Islet of Langerhans (tissue), 1 donor: ENCODE data around the gene TBC1D22A.

ENCODE experiments used
- FAIRE-seq: peaks from one replicate; lab custom pipeline; 2011; peaks lifted over from hg19 to GRCh38; lab: Jason Lieb, UNC

Gene TBC1D22A

DNA sequence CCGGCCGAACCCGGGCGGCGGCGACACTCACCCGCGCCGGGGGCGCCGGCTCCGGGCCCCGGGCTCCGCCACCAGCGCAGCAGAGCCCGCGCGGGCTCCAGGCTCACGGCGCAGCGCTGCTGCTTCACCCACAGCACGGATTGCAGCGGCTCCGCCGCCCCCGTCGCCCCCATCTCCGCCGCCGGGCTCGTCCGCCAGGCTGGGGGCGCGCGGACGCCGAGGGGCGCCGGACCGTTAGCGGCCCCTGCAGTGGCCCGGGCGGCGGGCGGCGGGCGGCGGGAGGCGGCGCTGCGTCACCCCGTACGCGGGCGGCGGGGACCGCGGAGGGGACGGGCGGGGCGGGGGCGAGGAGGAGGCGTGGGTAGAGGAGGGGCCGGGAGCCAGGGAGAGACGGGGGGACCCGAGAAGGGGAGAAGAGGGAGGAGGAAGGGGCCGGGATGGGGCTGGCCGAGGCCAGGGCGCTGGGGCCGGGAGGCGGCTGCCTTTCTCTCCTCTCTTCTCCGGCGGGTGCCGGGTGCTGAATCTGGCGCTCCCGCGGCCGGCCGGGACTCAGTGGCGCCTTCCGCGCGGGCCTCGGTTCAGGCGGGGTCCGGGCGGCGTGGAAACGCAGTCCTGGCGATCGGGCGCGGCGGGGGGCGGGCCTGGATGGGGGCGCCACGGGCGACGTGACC is 24.3 kb upstream of the TBC1D22A start, which contains the start of gene CERK:
Gene CERK (minus strand): TSS at position 277 of the 671 bp plus-strand sequence. CDS start 104 bp downstream, at position 173.
- FAIRE-seq, result no peak

GRCh38 chr22:46738647-46739093 is 23.8 kb upstream of the TBC1D22A start:
- no peak for FAIRE-seq

- no peak for FAIRE-seq
These were observed 23.2 kb upstream of the TBC1D22A start for GRCh38 chr22:46739094-46739870.

- no peak for FAIRE-seq
These were observed 21.3 kb upstream of the TBC1D22A start for GRCh38 chr22:46740910-46741780.

DNA sequence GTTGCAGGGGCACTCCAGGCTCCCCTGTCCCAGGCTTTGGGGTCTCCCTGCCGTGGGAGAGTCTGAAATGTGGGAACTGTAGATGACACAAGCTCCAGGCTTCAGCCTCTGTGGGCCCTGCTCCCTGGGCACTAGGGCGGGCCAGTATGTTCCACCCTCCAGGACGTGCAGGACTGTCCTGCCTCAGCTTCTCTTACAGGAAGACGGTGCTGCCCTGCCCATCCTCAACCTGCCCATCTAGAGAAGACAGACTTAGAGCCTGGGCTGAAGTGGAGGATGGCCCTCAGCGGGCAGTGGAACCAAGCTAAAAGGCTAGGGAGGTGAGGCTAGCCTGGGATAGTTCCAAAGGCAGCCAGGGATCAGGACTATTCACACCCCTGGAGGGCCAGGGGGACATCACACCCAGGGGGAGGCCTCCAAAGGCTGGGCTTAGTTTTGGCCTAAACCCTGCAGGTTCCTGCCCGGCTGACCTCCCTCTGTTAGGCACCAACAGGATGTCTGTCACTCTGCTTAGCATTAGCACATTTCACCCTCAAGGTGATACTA is 20.4 kb upstream of the TBC1D22A start:
- FAIRE-seq, result no peak

GRCh38 chr22:46742576-46743221 is 19.8 kb upstream of the TBC1D22A start:
- no peak for FAIRE-seq

DNA sequence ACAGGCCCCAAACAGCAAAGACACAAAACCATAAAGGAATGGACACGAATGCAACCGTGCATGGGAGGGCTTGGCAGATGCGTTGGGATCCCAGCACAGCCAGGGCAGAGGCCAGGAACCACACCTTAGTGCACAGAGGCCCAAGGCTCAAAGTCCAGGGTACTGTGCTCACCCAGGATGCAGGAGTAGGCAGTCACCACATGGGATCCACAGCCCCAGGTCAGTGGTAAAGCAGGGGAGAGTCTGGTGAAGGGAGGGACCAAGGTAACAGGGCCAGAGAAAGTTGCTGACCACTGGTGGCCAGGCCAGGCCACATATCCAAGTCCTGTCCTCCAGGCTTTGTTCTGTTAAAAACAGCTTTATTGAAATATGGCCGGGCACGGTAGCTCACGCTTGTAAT is 17.9 kb upstream of the TBC1D22A start:
- no peak for FAIRE-seq

DNA sequence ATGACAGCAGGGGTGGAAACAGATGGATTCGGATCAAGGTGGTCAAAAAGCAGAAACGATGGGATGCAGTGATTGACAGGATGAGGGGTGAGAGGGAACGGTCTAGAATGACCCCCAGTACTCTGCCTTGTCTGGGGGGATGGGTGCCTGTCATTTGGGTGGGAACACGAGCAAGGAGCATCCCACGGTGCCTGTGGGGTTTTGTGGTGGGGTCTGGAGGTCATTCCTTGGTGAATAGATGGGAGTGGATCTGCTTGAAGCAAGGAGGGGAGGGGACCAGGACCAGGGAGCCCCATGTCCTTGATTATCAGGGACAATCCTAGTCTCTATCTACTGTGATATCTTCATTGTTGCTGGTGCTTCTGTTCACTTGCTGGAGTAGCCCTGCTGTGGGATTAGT is 16.3 kb upstream of the TBC1D22A start:
- FAIRE-seq, result no peak

GRCh38 chr22:46746620-46747019 is 15.8 kb upstream of the TBC1D22A start:
- FAIRE-seq, result no peak

DNA sequence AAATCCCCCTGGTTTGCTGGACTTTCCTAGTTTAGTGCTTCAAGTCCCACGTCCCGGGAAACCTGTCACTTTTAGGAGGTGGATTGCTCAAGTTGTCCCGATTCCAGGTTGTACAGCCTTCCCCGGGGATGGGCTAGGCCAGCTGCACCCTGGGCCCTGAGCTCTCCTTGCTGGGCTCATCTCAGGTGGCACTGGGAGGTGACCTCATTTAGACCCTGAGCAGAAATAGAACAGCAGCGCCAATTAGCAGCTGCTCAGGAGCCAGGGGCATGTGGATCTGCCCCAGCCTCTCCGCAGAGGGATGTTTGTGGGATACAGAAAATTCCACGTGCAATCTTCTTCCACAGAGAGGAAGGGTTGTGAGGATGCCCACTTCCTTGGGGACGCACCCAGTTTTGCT is 14.8 kb upstream of the TBC1D22A start:
- FAIRE-seq, result no peak

DNA sequence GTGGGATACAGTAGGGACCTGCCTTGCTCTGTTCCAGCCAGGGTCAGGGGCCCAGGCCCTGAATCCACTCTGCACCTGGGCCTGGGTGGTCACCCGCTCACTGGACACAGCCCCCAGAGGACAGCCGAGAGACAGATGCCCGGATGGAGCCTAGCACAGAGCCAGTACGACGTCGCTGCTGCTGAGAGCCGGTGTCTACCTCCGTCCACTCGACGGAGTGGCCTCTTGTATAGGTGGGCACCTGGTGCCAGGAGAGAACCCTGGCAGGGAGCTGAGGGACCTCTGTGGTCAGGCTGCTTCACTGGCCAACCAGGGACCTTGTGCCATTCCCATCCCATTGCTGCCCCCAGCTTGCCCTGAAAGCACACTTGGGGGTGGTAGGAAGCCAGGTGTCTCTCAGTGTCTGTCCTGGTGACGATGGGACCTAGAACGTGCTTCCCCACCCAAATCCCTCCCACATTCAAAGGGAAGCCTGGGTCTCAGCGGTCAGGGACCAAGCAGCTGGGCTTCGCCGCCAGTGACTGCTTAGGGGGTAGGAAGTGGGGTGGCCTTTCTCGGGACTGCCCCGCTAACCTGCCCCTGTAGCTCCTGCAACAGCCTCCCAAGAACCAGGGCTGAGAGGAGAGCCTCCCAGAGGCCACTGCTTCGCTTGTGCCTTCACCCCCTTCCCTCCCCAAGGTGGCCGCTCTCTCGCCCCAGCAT is 14.1 kb upstream of the TBC1D22A start:
- FAIRE-seq, result no peak

- FAIRE-seq, result no peak
These were observed 13.4 kb upstream of the TBC1D22A start for GRCh38 chr22:46748908-46749675.

DNA sequence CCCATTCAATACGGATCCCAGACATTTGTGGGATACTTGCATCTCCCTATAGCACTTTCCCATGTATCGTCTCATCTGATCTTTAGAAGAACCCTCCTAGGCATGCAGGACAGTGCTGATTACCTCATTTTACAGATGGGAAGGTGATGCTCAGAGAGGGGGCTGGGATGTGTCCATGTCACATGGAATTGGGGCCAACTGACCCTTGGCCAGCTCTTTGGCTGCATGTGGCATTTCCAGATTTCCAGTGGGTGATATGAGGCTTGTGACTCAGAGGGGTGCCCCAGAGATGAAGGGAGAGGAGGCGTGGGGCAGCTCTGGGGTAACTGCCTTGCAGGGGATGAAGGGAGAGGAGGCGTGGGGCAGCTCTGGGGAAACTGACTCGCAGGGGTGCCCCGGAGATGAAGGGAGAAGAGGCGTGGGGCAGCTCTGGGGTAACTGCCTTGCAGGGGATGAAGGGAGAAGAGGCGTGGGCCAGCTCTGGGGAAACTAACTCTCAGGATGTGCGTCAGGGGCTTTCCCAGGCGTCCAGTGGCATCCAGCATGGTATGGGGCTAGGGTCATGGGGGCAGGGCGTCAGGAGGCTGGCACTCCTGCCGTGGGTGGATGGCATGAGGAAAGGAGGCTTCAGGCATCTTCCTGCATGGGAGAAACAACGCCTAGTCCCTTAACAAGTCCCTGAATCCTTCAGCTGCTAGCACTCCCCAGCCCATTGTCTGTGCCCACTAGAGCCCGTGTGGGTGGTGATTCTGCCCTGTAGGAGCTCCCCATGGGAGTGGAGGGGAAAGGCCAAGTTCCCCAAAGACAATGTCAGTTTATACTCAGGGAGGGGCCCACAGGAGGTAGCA is 12.5 kb upstream of the TBC1D22A start:
- FAIRE-seq, result no peak

GRCh38 chr22:46750530-46750800 is 12.0 kb upstream of the TBC1D22A start:
- no peak for FAIRE-seq

DNA sequence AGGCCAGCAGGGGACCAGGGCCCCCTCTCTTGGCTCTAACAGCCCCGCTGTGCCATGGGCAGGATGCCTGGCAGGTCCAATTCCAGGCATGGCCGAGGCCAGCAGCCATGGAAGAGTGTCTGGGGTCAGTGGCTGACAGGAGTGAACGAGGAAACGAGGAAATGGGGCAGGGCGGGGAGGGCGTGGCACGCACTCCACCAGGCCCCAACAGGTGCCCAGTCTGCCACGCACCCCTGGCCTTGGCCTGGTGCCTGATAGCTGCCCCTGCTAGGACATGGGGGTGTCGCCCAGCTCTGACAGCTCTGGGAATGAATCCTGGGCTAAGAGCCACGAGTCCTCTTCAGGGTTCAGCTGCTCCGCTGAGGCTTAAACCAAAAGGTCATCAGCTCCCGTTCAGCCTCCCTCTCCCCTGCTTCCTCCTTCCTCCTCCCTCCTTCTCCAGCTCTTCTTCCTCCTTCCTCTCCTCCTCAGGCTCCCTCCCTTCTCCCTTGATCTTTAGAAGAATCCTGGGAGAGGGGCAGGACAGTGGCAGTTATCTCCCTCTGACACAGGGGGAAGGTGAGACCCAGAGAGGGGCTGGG is 11.5 kb upstream of the TBC1D22A start:
- no peak for FAIRE-seq

GRCh38 chr22:46752286-46752987 is 10.0 kb upstream of the TBC1D22A start:
- no peak for FAIRE-seq

DNA sequence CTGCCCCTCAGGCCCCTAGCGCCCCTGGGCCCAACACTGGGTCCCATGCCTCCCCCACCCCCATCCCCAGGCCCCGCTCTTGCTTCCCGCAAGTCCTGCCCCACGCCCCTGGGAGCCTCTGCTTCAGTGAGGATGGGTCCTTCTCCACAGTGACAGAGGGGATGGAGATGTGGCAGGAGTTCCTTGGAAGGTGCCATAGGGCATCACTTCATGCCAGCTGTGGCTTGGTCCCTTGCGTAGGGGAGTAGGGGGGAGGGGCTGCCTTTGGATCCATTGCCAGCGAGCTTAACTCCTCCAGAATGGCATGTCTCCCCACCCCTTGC is 9.5 kb upstream of the TBC1D22A start:
- FAIRE-seq, result no peak

DNA sequence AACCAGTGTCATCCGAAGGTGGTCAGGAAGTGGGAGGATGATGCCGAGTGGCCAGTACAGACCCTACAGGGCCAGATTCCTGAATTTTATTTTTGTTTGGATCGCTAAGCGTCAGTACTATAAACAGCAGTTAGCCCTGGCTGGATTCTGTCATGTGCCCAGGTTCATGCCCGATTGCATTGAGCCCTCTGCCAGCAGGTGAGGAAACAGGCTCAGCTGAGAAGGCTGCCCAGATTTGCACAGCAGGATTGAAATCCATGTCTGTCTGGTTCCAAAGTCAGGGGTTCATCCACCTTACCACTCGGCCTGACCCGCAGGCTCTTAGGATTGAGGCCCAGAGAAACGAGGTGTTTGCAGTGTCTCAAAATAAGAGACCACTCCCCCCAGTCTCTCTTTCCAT is 9.1 kb upstream of the TBC1D22A start:
- FAIRE-seq, result no peak

GRCh38 chr22:46753761-46754109 is 8.7 kb upstream of the TBC1D22A start:
- no peak for FAIRE-seq
